WERI-Rb-1 (cell line): ENCODE measurements around the gene HEATR5A.
"Not testable (repeated sequence)": the region's sequence is repeated elsewhere in the genome, so short reads cannot be mapped to it uniquely, and the experiment has no call there.

Experiments
- DNase-seq: peaks from one replicate; pipeline ENCODE4 v3.0.0-alpha.2; 2020
- H3K27ac ChIP-seq: fragments of 250-450 bp; sonication (Bioruptor Pico); 2 replicates; pipeline ENCODE4 v1.5.1; 2020; ENCODE audit warnings: mild to moderate bottlenecking, moderate library complexity
- H3K27me3 ChIP-seq: fragments of 250-450 bp; sonication (Bioruptor Pico); 2 replicates; pipeline ENCODE4 v1.5.1; 2021; ENCODE audit warnings: mild to moderate bottlenecking, low read depth, moderate library complexity; ENCODE audit not compliant: insufficient read depth, severe bottlenecking
- H3K36me3 ChIP-seq: fragments of 250-450 bp; sonication (Bioruptor Pico); 2 replicates; pipeline ENCODE4 v1.5.1; 2020; ENCODE audit warnings: mild to moderate bottlenecking, moderate library complexity
- H3K4me3 ChIP-seq: 2 replicates; pipeline ENCODE4 v1.5.1; 2011; ENCODE audit warnings: low read depth, mild to moderate bottlenecking, control low read depth, low read length
- H3K9me3 ChIP-seq: fragments of 250-450 bp; sonication (Bioruptor Pico); 2 replicates; pipeline ENCODE4 v1.5.1; 2021; ENCODE audit warnings: mild to moderate bottlenecking, moderate library complexity; ENCODE audit not compliant: severe bottlenecking
- CTCF ChIP-seq: IDR thresholded peaks from 2 replicates; pipeline ENCODE4 v1.5.1; 2011; ENCODE audit warnings: low read depth, mild to moderate bottlenecking, control low read depth, inconsistent platforms, low read length

Gene HEATR5A

GRCh38 chr14:31243860-31244259, 176.5 kb downstream of the HEATR5A start:
- H3K9me3 ChIP-seq: no peaks in the 10 kb centered on the region
- no peaks in the 10 kb centered on the region for H3K36me3 ChIP-seq
- H3K27ac ChIP-seq: no peak overlapping the region
- H3K4me3 ChIP-seq: no peak overlapping the region
- no peaks in the 10 kb centered on the region for H3K27me3 ChIP-seq
- no peak for DNase-seq
- no peak for TF ChIP-seq CTCF

- DNase-seq, H3K36me3 ChIP-seq, H3K27ac ChIP-seq, H3K9me3 ChIP-seq, H3K4me3 ChIP-seq, H3K27me3 ChIP-seq: not testable (repeated sequence)
Observed at GRCh38 chr14:31242161-31242940, 178.0 kb downstream of the HEATR5A start.
